K562 (cell line): ENCODE results near the gene MRTFB. TPM values are rescaled to one million over a fixed set of nuclear protein-coding genes. Genes with fewer than 3 reads are reported as not detected.

Experiments used
- ATAC-seq: fragments of 200-7000 bp; cut with Tn5 transposase; 3 replicates; pipeline ENCODE4 v1.9.1; 2020; ENCODE audit warnings: moderate library complexity
- BruUV-seq: library from RNA; stranded (reverse); fragments of 400-500 nt; replicated peaks from 2 replicates; lab custom pipeline; 2021; lab: Mats Ljungman, UMichigan
- CTCF ChIA-PET: fragments of 300-600 bp; formaldehyde crosslinking; extraction: SDS; loops from one replicate; lab custom pipeline; 2021; ENCODE audit warnings: low intra/inter-chr PET ratio; lab: Yijun Ruan, JAX
- POLR2A ChIA-PET: fragments of 300-600, 350-650 bp; sonication (Branson Sonifier 250); formaldehyde crosslinking; extraction: SDS; loops from one replicate; lab custom pipeline; 2021; ENCODE audit warnings: antibody characterized with exemption, inconsistent platforms; lab: Yijun Ruan, JAX
- DNase-seq, 4 experiments: peaks; one replicate each; pipeline versions ENCODE4 v3.0.0 to v3.0.0-alpha.2; 2011 to 2018; ENCODE audit warnings: low spot score in 3 of 4, mixed read lengths in 3 of 4; ENCODE audit errors: extremely low read depth in 1 of 4
- FAIRE-seq: peaks from 2 replicates; lab custom pipeline; 2011; peaks lifted over from hg19 to GRCh38; lab: Jason Lieb, UNC
- H2AFZ ChIP-seq: 2 replicates; pipeline ENCODE4 v1.6.0; 2011; ENCODE audit warnings: low read depth, low read length, control low read depth, inconsistent platforms
- H3K27ac ChIP-seq: fragments of 200-600 bp; 3 replicates; pipeline ENCODE4 v1.8.0; 2011; ENCODE audit warnings: low read depth, mild to moderate bottlenecking, control low read depth, inconsistent platforms, low read length, moderate library complexity, mixed read lengths; ENCODE audit errors: extremely low read depth
- H3K27me3 ChIP-seq, 2 experiments: fragments of 300-600 bp in 1 of 2; 2 replicates in 1 of 2; 3 replicates in 1 of 2; pipeline versions ENCODE4 v1.6.0 to v1.8.0; 2011; ENCODE audit warnings: inconsistent platforms in 2 of 2, low read length in 2 of 2, mild to moderate bottlenecking in 1 of 2, mixed read lengths in 1 of 2, moderate library complexity in 1 of 2; ENCODE audit not compliant: control insufficient read depth in 2 of 2, insufficient read depth in 2 of 2
- H3K36me3 ChIP-seq: fragments of 300-600 bp; 3 replicates; pipeline ENCODE4 v1.8.0; 2011; ENCODE audit warnings: mild to moderate bottlenecking, low read length, inconsistent platforms; ENCODE audit not compliant: control insufficient read depth, insufficient read depth
- H3K4me1 ChIP-seq, 2 experiments: fragments of 200-600 bp in 1 of 2; replicated peaks in 1 of 2; 2 replicates in 1 of 2; 3 replicates in 1 of 2; pipeline versions ENCODE4 v1.5.1 to v1.8.0; 2011; ENCODE audit warnings: inconsistent platforms in 2 of 2, low read length in 2 of 2, mild to moderate bottlenecking in 1 of 2, mixed read lengths in 1 of 2, moderate library complexity in 1 of 2; ENCODE audit not compliant: control insufficient read depth in 2 of 2, insufficient read depth in 2 of 2
- H3K4me2 ChIP-seq: 2 replicates; pipeline ENCODE4 v1.6.1; 2011; ENCODE audit warnings: low read length, control low read depth, inconsistent platforms, mixed read lengths; ENCODE audit not compliant: insufficient read depth
- H3K4me3 ChIP-seq: fragments of 200-600 bp; sonication (generic), shearing (Covaris generic); 2 replicates; pipeline ENCODE4 v1.5.1; 2016; ENCODE audit warnings: control low read depth, inconsistent platforms
- H3K79me2 ChIP-seq: fragments of 200-600 bp; 3 replicates; pipeline ENCODE4 v1.8.0; 2011; ENCODE audit warnings: low read length, inconsistent platforms; ENCODE audit not compliant: control insufficient read depth, insufficient read depth
- H3K9ac ChIP-seq, 2 experiments: 2 replicates each; pipeline versions ENCODE4 v1.6.0 to v1.6.1; 2011; ENCODE audit warnings: low read depth in 2 of 2, low read length in 2 of 2, control low read depth in 1 of 2, inconsistent platforms in 1 of 2, mild to moderate bottlenecking in 1 of 2, mixed read lengths in 1 of 2; ENCODE audit not compliant: insufficient read depth in 1 of 2
- H3K9me1 ChIP-seq: one replicate; pipeline ENCODE4 v1.6.0; 2011; ENCODE audit warnings: inconsistent platforms, mild to moderate bottlenecking, low read length, moderate library complexity; ENCODE audit not compliant: control insufficient read depth, insufficient read depth
- H3K9me3 ChIP-seq: replicated peaks from 2 replicates; pipeline ENCODE4 v1.5.1; 2011; ENCODE audit warnings: low read depth, low read length, inconsistent platforms; ENCODE audit not compliant: control insufficient read depth, insufficient read depth
- H4K20me1 ChIP-seq: replicated peaks from 2 replicates; pipeline ENCODE4 v1.6.1; 2011; ENCODE audit warnings: low read length, inconsistent platforms, mixed read lengths; ENCODE audit not compliant: control insufficient read depth, insufficient read depth
- FOXM1 ChIP-seq, 2 experiments: fragments of 450-650 bp in 1 of 2; sonication (generic) in 1 of 2; formaldehyde crosslinking in 1 of 2; IDR thresholded peaks; 2 replicates each; pipeline versions ENCODE4 v1.6.1 to v1.9.0; 2017 to 2022; ENCODE audit warnings: low read depth in 2 of 2, mild to moderate bottlenecking in 2 of 2, missing genetic modification reagents in 1 of 2, moderate library complexity in 1 of 2
- HLTF ChIP-seq: fragments of 450-650 bp; IDR thresholded peaks from 2 replicates; pipeline ENCODE4 v1.6.1; 2016
- NR2C1 ChIP-seq, 2 experiments: fragments of 450-650 bp; IDR thresholded peaks; 2 replicates each; pipeline ENCODE4 v1.6.1; 2017; ENCODE audit warnings: mild to moderate bottlenecking in 2 of 2, antibody characterized with exemption in 1 of 2, inconsistent platforms in 1 of 2, missing compliant biosample characterization in 1 of 2, missing genetic modification characterization in 1 of 2
- PHF21A ChIP-seq: fragments of 450-650 bp; IDR thresholded peaks from 2 replicates; pipeline ENCODE4 v1.6.1; 2017; ENCODE audit warnings: low read depth, borderline replicate concordance
- PRDM10 ChIP-seq: fragments of 450-650 bp; IDR thresholded peaks from 2 replicates; pipeline ENCODE4 v1.6.1; 2018; ENCODE audit not compliant: partially characterized antibody
- RBM15 ChIP-seq: fragments of 200-400 bp; formaldehyde crosslinking; IDR thresholded peaks from 2 replicates; pipeline ENCODE4 v1.6.1; 2018; ENCODE audit warnings: mild to moderate bottlenecking, low read length, moderate library complexity; ENCODE audit not compliant: insufficient read depth
- RBM34 ChIP-seq: fragments of 200-400 bp; formaldehyde crosslinking; IDR thresholded peaks from 2 replicates; pipeline ENCODE4 v1.6.1; 2018; ENCODE audit warnings: low read length, borderline replicate concordance; ENCODE audit not compliant: insufficient read depth
- STAT5B ChIP-seq: fragments of 250-450 bp; sonication (Bioruptor Pico); IDR thresholded peaks from 2 replicates; pipeline ENCODE4 v1.8.0; 2021; ENCODE audit warnings: mild to moderate bottlenecking, inconsistent platforms
- ZNF324 ChIP-seq: fragments of 250-450 bp; sonication (Bioruptor Pico); IDR thresholded peaks from 2 replicates; pipeline ENCODE4 v1.4.0; 2020; ENCODE audit warnings: mild to moderate bottlenecking
- WGBS: fragments of 100-300 bp; shearing (Covaris generic); methylation state at CpG from one replicate; pipeline ENCODE4 v1.1.6; 2016; ENCODE audit warnings: low coverage, mixed read lengths; ENCODE audit not compliant: insufficient coverage; ENCODE audit errors: missing lambda C conversion rate; 5-methylcytosine and 5-hydroxymethylcytosine counted together
- in situ Hi-C: fragments of 300-500 bp; cut with MboI; formaldehyde crosslinking; loops from 4 replicates; pipeline ENCODE4 v1.15.0; 2018; ENCODE audit warnings: inconsistent platforms, mixed read lengths
- intact Hi-C: fragments of 100-400 bp; cut with micrococcal nuclease; formaldehyde crosslinking; loops from 2 replicates; pipeline ENCODE4 v1.14.2; 2022
- polyA plus RNA-seq, 8 experiments: library from polyadenylated mRNA; depleted of rRNA in 4 of 8; stranded (reverse) in 5 of 8; unstranded in 3 of 8; fragments of >200 nt; fragmentation: Nextera tagmentation in 2 of 8; fragmentation: Illumina TruSeq in 1 of 8; extraction: Ambion mirVana in 2 of 8; extraction: Trizol in 1 of 8; gene quantifications; 2 replicates each; pipeline versions ENCODE4 v1.2.1 to v1.2.3, GENCODE V29; 2011 to 2014; ENCODE audit warnings: inconsistent platforms in 1 of 8, missing spikeins in 1 of 8
- total RNA-seq, 7 experiments: library from RNA; depleted of rRNA in 6 of 7; stranded (reverse); fragments of >200 nt in 6 of 7; fragmentation: Illumina TruSeq in 2 of 7; extraction: Trizol in 2 of 7; gene quantifications; 2 replicates each; pipeline versions ENCODE4 v1.2.1 to v1.2.3, GENCODE V29; 2011 to 2021; ENCODE audit warnings: low replicate concordance in 1 of 7
- TF ChIP-seq, protein P1 (sequence below), 2 experiments: fragments of 200-800 bp in 1 of 2; sonication (Bioruptor generic) in 1 of 2; sonication (generic) in 1 of 2; formaldehyde crosslinking in 1 of 2; IDR thresholded peaks in 1 of 2; conservative IDR thresholded peaks in 1 of 2; 2 replicates each; pipeline versions ENCODE4 v1.5.0 to v1.6.1; 2016 to 2020; ENCODE audit warnings: missing compliant biosample characterization in 1 of 2, missing genetic modification characterization in 1 of 2, missing genetic modification reagents in 1 of 2
- TF ChIP-seq, protein P2 (sequence below): fragments of 450-650 bp; formaldehyde crosslinking; IDR thresholded peaks from 2 replicates; pipeline ENCODE4 v1.4.0; 2020; ENCODE audit warnings: mild to moderate bottlenecking, moderate library complexity
- TF ChIP-seq, protein P3 (sequence below): fragments of 450-650 bp; IDR thresholded peaks from 2 replicates; pipeline ENCODE4 v1.6.1; 2016; ENCODE audit warnings: antibody characterized with exemption

The MRTFB gene
- total and polyA plus RNA-seq, 9 of the 15 experiments (the other 6 are each of a cell fraction or from before 2014, with no cell fraction given): 2.2 to 12.7 (median 7.0) TPM

DNA sequence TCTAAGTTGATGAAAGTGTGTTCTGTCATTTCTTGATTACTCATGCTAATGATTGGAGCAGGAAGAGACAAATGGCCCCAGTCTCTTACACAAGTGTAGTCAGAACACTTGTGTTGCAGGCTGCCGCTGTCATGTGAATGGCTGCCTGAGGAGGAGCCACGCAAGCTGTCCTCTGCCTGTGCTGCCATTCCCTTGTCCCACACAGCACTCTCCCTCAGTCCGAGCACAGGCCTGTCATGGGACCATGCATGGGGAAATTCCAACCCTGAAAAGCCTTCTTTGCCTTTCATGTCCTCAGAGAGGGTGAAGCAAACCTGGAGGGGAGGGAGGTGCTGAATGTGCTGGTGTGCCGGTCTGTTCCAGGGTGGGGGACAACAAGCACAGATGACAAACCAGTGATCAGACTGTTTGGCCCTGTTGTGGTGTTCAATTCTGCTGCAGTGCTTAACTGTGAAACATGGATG is 109.4 kb downstream of the MRTFB start:
- ATAC-seq: no peak; the same call in 2 of the 3 replicates
- Histone ChIP-seq H3K4me3 (no peak overlapping the region), H3K36me3 (no peaks in the 10 kb centered on the region), H3K27ac (no peak overlapping the region), H3K79me2 (no peaks in the 10 kb centered on the region), H2AFZ (no peak overlapping the region), H3K4me2 (no peak overlapping the region), H3K27me3 (no peaks in the 10 kb centered on the region), H3K9ac (peak overlapping the region in 1 of 2 experiments; percentile 69; a peak in 2 of 4 replicates), H3K4me1 (peaks cover 0 to under 1% of the 10 kb centered on the region in 2 experiments; a peak in 1 of 5 replicates), H3K9me3 (no peaks in the 10 kb centered on the region), H4K20me1 (no peaks in the 10 kb centered on the region; the same call in 1 of the 2 replicates), H3K9me1 (peaks cover 5% of the 10 kb centered on the region)
- no peak for DNase-seq
- no TSS peak for BruUV-seq
- FAIRE-seq: no peak
- CTCF ChIA-PET: no interaction called here
- POLR2A ChIA-PET: no interaction called here
- 57% methylated on average over 4 of the region's 4 CpGs for WGBS
- intact Hi-C loops (loop anchor here (10.0 kb wide), 1 partner anchor 106 kb away; the partner anchor contains the start of gene MRTFB), in situ Hi-C loops (no loop called here)
- no peak for TF ChIP-seq RBM15
- no peak for TF ChIP-seq RBM34
- TF ChIP-seq FOXM1 (IDR thresholded peaks at IDR 0.05; ENCODE audit: low read depth): no peak
- no peak for TF ChIP-seq FOXM1 (CRISPR knock-in tag; IDR thresholded peaks at IDR 0.05; ENCODE audit: low read depth)
- TF ChIP-seq, protein P1, sequence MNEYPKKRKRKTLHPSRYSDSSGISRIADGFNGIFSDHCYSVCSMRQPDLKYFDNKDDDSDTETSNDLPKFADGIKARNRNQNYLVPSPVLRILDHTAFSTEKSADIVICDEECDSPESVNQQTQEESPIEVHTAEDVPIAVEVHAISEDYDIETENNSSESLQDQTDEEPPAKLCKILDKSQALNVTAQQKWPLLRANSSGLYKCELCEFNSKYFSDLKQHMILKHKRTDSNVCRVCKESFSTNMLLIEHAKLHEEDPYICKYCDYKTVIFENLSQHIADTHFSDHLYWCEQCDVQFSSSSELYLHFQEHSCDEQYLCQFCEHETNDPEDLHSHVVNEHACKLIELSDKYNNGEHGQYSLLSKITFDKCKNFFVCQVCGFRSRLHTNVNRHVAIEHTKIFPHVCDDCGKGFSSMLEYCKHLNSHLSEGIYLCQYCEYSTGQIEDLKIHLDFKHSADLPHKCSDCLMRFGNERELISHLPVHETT (CRISPR knock-in tag; conservative IDR thresholded peaks at IDR 0.05 in 1 of 2, IDR thresholded peaks at IDR 0.05 in 1 of 2): 0 out of 4 replicates have a peak, but pooled peaks of 1 of the 2 experiments have one; percentile 17
- TF ChIP-seq, protein P2, sequence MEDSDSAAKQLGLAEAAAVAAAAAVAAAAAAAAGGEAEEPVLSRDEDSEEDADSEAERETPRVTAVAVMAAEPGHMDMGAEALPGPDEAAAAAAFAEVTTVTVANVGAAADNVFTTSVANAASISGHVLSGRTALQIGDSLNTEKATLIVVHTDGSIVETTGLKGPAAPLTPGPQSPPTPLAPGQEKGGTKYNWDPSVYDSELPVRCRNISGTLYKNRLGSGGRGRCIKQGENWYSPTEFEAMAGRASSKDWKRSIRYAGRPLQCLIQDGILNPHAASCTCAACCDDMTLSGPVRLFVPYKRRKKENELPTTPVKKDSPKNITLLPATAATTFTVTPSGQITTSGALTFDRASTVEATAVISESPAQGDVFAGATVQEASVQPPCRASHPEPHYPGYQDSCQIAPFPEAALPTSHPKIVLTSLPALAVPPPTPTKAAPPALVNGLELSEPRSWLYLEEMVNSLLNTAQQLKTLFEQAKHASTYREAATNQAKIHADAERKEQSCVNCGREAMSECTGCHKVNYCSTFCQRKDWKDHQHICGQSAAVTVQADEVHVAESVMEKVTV (CRISPR knock-in tag): no peak
- no peak for TF ChIP-seq PHF21A
- no peak for TF ChIP-seq ZNF324
- no peak for TF ChIP-seq NR2C1 (IDR thresholded peaks at IDR 0.05)
- no peak for TF ChIP-seq NR2C1 (tag; IDR thresholded peaks at IDR 0.05)
- no peak for TF ChIP-seq STAT5B (CRISPR knock-in tag)
- TF ChIP-seq PRDM10: peak; percentile 21
- TF ChIP-seq, protein P3, sequence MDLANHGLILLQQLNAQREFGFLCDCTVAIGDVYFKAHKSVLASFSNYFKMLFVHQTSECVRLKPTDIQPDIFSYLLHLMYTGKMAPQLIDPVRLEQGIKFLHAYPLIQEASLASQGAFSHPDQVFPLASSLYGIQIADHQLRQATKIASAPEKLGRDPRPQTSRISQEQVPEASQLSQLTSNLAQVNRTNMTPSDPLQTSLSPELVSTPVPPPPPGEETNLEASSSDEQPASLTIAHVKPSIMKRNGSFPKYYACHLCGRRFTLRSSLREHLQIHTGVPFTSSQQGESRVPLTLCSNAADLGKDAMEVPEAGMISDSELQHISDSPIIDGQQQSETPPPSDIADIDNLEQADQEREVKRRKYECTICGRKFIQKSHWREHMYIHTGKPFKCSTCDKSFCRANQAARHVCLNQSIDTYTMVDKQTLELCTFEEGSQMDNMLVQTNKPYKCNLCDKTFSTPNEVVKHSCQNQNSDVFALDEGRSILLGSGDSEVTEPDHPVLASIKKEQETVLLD: no peak
- TF ChIP-seq HLTF: no peak
